H1 (cell line): ENCODE measurements around the gene HLA-DQA2. TPM values are rescaled to one million over a fixed set of nuclear protein-coding genes. Genes with fewer than 3 reads are reported as not detected.

Experiments
- CTCF ChIA-PET: fragments of 300-600 bp; sonication (Branson Sonifier 250); formaldehyde crosslinking; loops from one replicate; lab custom pipeline; 2021; ENCODE audit not compliant: partially characterized antibody; lab: Charles Lee
- POLR2A ChIA-PET: fragments of 300-600 bp; sonication (Branson Sonifier 250); formaldehyde crosslinking; loops from one replicate; lab custom pipeline; 2021; ENCODE audit warnings: inconsistent platforms; ENCODE audit not compliant: partially characterized antibody; lab: Charles Lee
- DNase-seq, 2 experiments: peaks; one replicate each; pipeline versions ENCODE4 v3.0.0 to v3.0.0-alpha.2; 2010 to 2022; ENCODE audit warnings: low spot score in 2 of 2, low read depth in 1 of 2, mixed read lengths in 1 of 2
- FAIRE-seq: peaks from 2 replicates; lab custom pipeline; 2011; peaks lifted over from hg19 to GRCh38; lab: Jason Lieb, UNC
- H2AFZ ChIP-seq: 2 replicates; pipeline ENCODE4 v1.8.1; 2012; ENCODE audit warnings: low read length, inconsistent platforms
- H2AK5ac ChIP-seq: 2 replicates; pipeline ENCODE4 v1.6.1; 2013; ENCODE audit warnings: low read depth, low read length
- H2BK120ac ChIP-seq: replicated peaks from 2 replicates; pipeline ENCODE3; 2013; ENCODE audit warnings: low read depth, low read length, inconsistent platforms
- H2BK12ac ChIP-seq: 2 replicates; pipeline ENCODE4 v1.6.1; 2013; ENCODE audit warnings: low read depth, low read length
- H2BK15ac ChIP-seq: 2 replicates; pipeline ENCODE4 v1.6.1; 2013; ENCODE audit warnings: low read length
- H2BK20ac ChIP-seq: 2 replicates; pipeline ENCODE4 v1.6.1; 2013; ENCODE audit warnings: low read length
- H2BK5ac ChIP-seq: 2 replicates; pipeline ENCODE4 v1.6.1; 2013; ENCODE audit warnings: low read depth, low read length
- H3K14ac ChIP-seq: 2 replicates; pipeline ENCODE4 v1.6.1; 2013; ENCODE audit warnings: inconsistent platforms; ENCODE audit not compliant: insufficient read length
- H3K18ac ChIP-seq: 2 replicates; pipeline ENCODE4 v1.6.1; 2013; ENCODE audit warnings: low read length; ENCODE audit errors: extremely low read depth
- H3K23ac ChIP-seq: 2 replicates; pipeline ENCODE4 v1.6.1; 2013; ENCODE audit warnings: inconsistent platforms; ENCODE audit not compliant: insufficient read length
- H3K23me2 ChIP-seq: 2 replicates; pipeline ENCODE4 v1.6.1; 2013; ENCODE audit warnings: low read depth, low read length
- H3K27ac ChIP-seq: 2 replicates; pipeline ENCODE4 v1.6.1; 2011; ENCODE audit warnings: low read depth, low read length, inconsistent platforms
- H3K27me3 ChIP-seq, 4 experiments: replicated peaks in 1 of 4; 1 replicate in 1 of 4; 2 replicates in 3 of 4; pipeline versions ENCODE4 v1.6.1 to v1.8.1; 2011 to 2013; ENCODE audit warnings: low read length in 3 of 4, mild to moderate bottlenecking in 3 of 4, inconsistent platforms in 2 of 4, mixed read lengths in 2 of 4, moderate library complexity in 1 of 4; ENCODE audit not compliant: control insufficient read depth in 3 of 4, insufficient read depth in 3 of 4; ENCODE audit errors: extremely low read depth in 1 of 4
- H3K36me3 ChIP-seq, 4 experiments: 2 replicates each; pipeline versions ENCODE4 v1.6.1 to v1.8.1; 2011 to 2013; ENCODE audit warnings: mild to moderate bottlenecking in 4 of 4, low read length in 3 of 4, moderate library complexity in 2 of 4, control low read depth in 1 of 4, inconsistent platforms in 1 of 4; ENCODE audit not compliant: insufficient read depth in 4 of 4, control insufficient read depth in 2 of 4
- H3K4ac ChIP-seq: replicated peaks from 2 replicates; pipeline ENCODE3; 2013; ENCODE audit warnings: low read length, low read depth, mixed read lengths, inconsistent platforms; ENCODE audit not compliant: insufficient read length
- H3K4me1 ChIP-seq, 4 experiments: replicated peaks in 1 of 4; 1 replicate in 1 of 4; 2 replicates in 3 of 4; pipeline versions ENCODE4 v1.6.1 to v1.8.1; 2011 to 2013; ENCODE audit warnings: low read length in 3 of 4, inconsistent platforms in 2 of 4, mixed read lengths in 1 of 4; ENCODE audit not compliant: insufficient read depth in 4 of 4, control insufficient read depth in 3 of 4
- H3K4me2 ChIP-seq, 2 experiments: 2 replicates each; pipeline versions ENCODE4 v1.6.1 to v1.8.1; 2011 to 2013; ENCODE audit warnings: low read depth in 2 of 2, low read length in 2 of 2, control low read depth in 1 of 2, inconsistent platforms in 1 of 2, mild to moderate bottlenecking in 1 of 2; ENCODE audit not compliant: insufficient read depth in 1 of 2
- H3K4me3 ChIP-seq, 4 experiments: fragments of 200-600, 300-600 bp in 1 of 4; sonication (generic), shearing (Covaris generic), sonication (Bioruptor Twin) in 1 of 4; 2 replicates each; pipeline versions ENCODE4 v1.5.1 to v1.8.1; 2011 to 2016; ENCODE audit warnings: low read length in 4 of 4, low read depth in 3 of 4, control low read depth in 2 of 4, inconsistent platforms in 2 of 4, mild to moderate bottlenecking in 2 of 4, mixed read lengths in 1 of 4, moderate library complexity in 1 of 4; ENCODE audit not compliant: insufficient read depth in 2 of 4; ENCODE audit errors: extremely low read depth in 1 of 4
- H3K56ac ChIP-seq: replicated peaks from 2 replicates; pipeline ENCODE3; 2013; ENCODE audit warnings: low read depth, mild to moderate bottlenecking, mixed read lengths, low read length, inconsistent platforms; ENCODE audit not compliant: insufficient read length
- H3K79me1 ChIP-seq: 2 replicates; pipeline ENCODE4 v1.6.1; 2013; ENCODE audit warnings: low read depth, low read length, control low read depth
- H3K79me2 ChIP-seq, 2 experiments: 2 replicates each; pipeline versions ENCODE4 v1.6.1 to v1.8.1; 2012 to 2013; ENCODE audit warnings: low read length in 2 of 2, mild to moderate bottlenecking in 2 of 2, inconsistent platforms in 1 of 2; ENCODE audit not compliant: insufficient read depth in 2 of 2, control insufficient read depth in 1 of 2
- H3K9ac ChIP-seq, 4 experiments: replicated peaks in 1 of 4; 1 replicate in 1 of 4; 2 replicates in 3 of 4; pipeline versions ENCODE4 v1.6.1 to v1.8.1; 2011 to 2013; ENCODE audit warnings: low read depth in 3 of 4, low read length in 3 of 4, control low read depth in 2 of 4, mild to moderate bottlenecking in 2 of 4, moderate library complexity in 2 of 4, inconsistent platforms in 1 of 4; ENCODE audit errors: extremely low read depth in 1 of 4
- H3K9me3 ChIP-seq, 2 experiments: 2 replicates each; pipeline versions ENCODE4 v1.6.1 to v1.8.1; 2012 to 2013; ENCODE audit warnings: mild to moderate bottlenecking in 2 of 2, moderate library complexity in 2 of 2, control low read depth in 1 of 2, inconsistent platforms in 1 of 2, low read depth in 1 of 2, low read length in 1 of 2, mixed read lengths in 1 of 2; ENCODE audit not compliant: insufficient read depth in 2 of 2
- H4K20me1 ChIP-seq, 2 experiments: replicated peaks in 1 of 2; 2 replicates each; pipeline versions ENCODE3 to v1.8.1; 2011 to 2013; ENCODE audit warnings: inconsistent platforms in 2 of 2, low read length in 2 of 2, mild to moderate bottlenecking in 1 of 2; ENCODE audit not compliant: insufficient read depth in 2 of 2, control insufficient read depth in 1 of 2
- H4K5ac ChIP-seq: 2 replicates; pipeline ENCODE4 v1.6.1; 2013; ENCODE audit warnings: low read length, low read depth, mixed read lengths, inconsistent platforms; ENCODE audit not compliant: insufficient read length
- H4K8ac ChIP-seq: 2 replicates; pipeline ENCODE4 v1.8.0; 2013; ENCODE audit warnings: mild to moderate bottlenecking, moderate library complexity, low read length, inconsistent platforms; ENCODE audit not compliant: insufficient read depth; ENCODE audit errors: extremely low read depth
- H4K91ac ChIP-seq: replicated peaks from 2 replicates; pipeline ENCODE3; 2013; ENCODE audit warnings: low read length, mixed read lengths, inconsistent platforms; ENCODE audit not compliant: insufficient read length
- E2F6 ChIP-seq: IDR thresholded peaks from 2 replicates; pipeline ENCODE4 v1.6.1; 2012; ENCODE audit warnings: inconsistent platforms
- GABPA ChIP-seq: IDR thresholded peaks from 2 replicates; pipeline ENCODE4 v1.6.1; 2011; ENCODE audit warnings: mild to moderate bottlenecking, low read length, moderate library complexity, borderline replicate concordance; ENCODE audit not compliant: insufficient read depth
- WGBS, 2 experiments: shearing (Covaris generic) in 1 of 2; methylation state at CpG; one replicate each; pipeline versions ENCODE4 v1.1.6 to v1.1.7; 2013 to 2015; ENCODE audit warnings: low lambda C conversion rate in 2 of 2, mixed read lengths in 2 of 2, inconsistent platforms in 1 of 2, low coverage in 1 of 2, missing lambda C conversion rate in 1 of 2; ENCODE audit not compliant: insufficient replicate concordance in 2 of 2, insufficient coverage in 1 of 2, insufficient read length in 1 of 2; ENCODE audit errors: extremely low coverage in 1 of 2, missing lambda C conversion rate in 1 of 2; 5-methylcytosine and 5-hydroxymethylcytosine counted together
- polyA plus RNA-seq, 7 experiments: library from polyadenylated mRNA; depleted of rRNA in 3 of 7; stranded (reverse) in 5 of 7; unstranded in 2 of 7; fragments of >200 nt in 5 of 7; fragments of 200-250 nt in 2 of 7; gene quantifications; 1 replicate in 5 of 7; 2 replicates in 1 of 7; 4 replicates in 1 of 7; pipeline versions ENCODE4 v1.2.1 to v1.2.3, GENCODE V29; 2011 to 2013; ENCODE audit warnings: missing spikeins in 2 of 7, mixed read lengths in 2 of 7
- total RNA-seq: library from RNA; stranded (reverse); fragmentation: NEBNext Ultra II Directional; extraction: Animal tissue kit (Norgen Biotek cat#: 25700); gene quantifications from 2 replicates; pipeline ENCODE4 v1.2.1, GENCODE V29; 2021

The HLA-DQA2 gene
- total and polyA plus RNA-seq, 2 of the 8 experiments (the other 6 are each of a cell fraction or from before 2014, with no cell fraction given): not detected

- no peak overlapping the region for H3K18ac ChIP-seq
- ChIA-PET POLR2A (no interaction called here), CTCF (interaction anchor here (0.7 to 1.0 kb wide), 4 partner anchors 14 to 445 kb away, joined by 3 to 4 read pairs (median 3); no protein-coding TSS in a partner anchor)
- no peaks in the 10 kb centered on the region for H4K20me1 ChIP-seq
- no peaks in the 10 kb centered on the region for H3K79me2 ChIP-seq
- H3K56ac ChIP-seq: no peak overlapping the region
- H4K5ac ChIP-seq: no peak overlapping the region
- no peak for TF ChIP-seq E2F6
- TF ChIP-seq GABPA: no peak
- H3K14ac ChIP-seq: no peak overlapping the region
- no peak overlapping the region for H4K91ac ChIP-seq
- FAIRE-seq (no peak), DNase-seq (no peak)
- H3K4me1 ChIP-seq: no peaks in the 10 kb centered on the region
- H2BK5ac ChIP-seq: no peak overlapping the region
- no peaks in the 10 kb centered on the region for H3K79me1 ChIP-seq
- 48% methylated on average over 1 of the region's 1 CpG; no CpG with 5 or more reads in 1 of the 2 experiments for WGBS, 2 experiments
- no peak overlapping the region for H2BK120ac ChIP-seq
- H3K4me2 ChIP-seq: no peak overlapping the region
- H3K27ac ChIP-seq: no peak overlapping the region
- no peak overlapping the region for H3K23ac ChIP-seq
- no peaks in the 10 kb centered on the region for H3K27me3 ChIP-seq
- H3K9ac ChIP-seq: no peak overlapping the region
- no peak overlapping the region for H2AFZ ChIP-seq
- H4K8ac ChIP-seq: no peak overlapping the region
- no peaks in the 10 kb centered on the region for H3K36me3 ChIP-seq
- H2AK5ac ChIP-seq: no peak overlapping the region
- H2BK15ac ChIP-seq: no peak overlapping the region
- H3K23me2 ChIP-seq: no peaks in the 10 kb centered on the region
- H2BK12ac ChIP-seq: no peak overlapping the region
- no peak overlapping the region for H3K4ac ChIP-seq
- no peak overlapping the region for H3K4me3 ChIP-seq
- H3K9me3 ChIP-seq: peaks cover 0 to 3% of the 10 kb centered on the region in 2 experiments; a peak in 1 of 4 replicates
- H2BK20ac ChIP-seq: no peak overlapping the region
Observed at GRCh38 chr6:32764048-32764447, 22.9 kb downstream of the HLA-DQA2 start.
